ENCODE data around the gene DSPP.

DNA sequence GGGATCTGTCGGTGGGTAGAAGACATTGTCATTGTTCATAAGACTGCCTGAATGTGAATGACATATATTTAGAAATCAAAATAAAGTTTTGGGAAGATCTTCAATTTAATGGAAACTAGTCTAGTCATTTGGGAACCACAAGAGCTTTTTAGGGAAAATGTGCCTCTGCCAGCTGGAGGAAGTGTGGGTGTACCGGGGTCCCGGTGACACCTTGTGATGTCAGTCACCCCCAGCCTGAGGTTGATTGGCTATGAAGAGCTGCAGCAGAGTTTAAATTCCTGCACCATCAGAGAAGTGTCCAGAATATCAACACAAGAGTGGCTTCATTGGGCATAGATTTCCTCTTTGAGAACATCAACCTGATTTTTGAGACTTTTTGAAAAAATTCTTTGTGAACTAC lies 41.7 kb downstream of the DSPP start, which contains the start of gene DMP1:
- TF ChIP-seq, protein P1, sequence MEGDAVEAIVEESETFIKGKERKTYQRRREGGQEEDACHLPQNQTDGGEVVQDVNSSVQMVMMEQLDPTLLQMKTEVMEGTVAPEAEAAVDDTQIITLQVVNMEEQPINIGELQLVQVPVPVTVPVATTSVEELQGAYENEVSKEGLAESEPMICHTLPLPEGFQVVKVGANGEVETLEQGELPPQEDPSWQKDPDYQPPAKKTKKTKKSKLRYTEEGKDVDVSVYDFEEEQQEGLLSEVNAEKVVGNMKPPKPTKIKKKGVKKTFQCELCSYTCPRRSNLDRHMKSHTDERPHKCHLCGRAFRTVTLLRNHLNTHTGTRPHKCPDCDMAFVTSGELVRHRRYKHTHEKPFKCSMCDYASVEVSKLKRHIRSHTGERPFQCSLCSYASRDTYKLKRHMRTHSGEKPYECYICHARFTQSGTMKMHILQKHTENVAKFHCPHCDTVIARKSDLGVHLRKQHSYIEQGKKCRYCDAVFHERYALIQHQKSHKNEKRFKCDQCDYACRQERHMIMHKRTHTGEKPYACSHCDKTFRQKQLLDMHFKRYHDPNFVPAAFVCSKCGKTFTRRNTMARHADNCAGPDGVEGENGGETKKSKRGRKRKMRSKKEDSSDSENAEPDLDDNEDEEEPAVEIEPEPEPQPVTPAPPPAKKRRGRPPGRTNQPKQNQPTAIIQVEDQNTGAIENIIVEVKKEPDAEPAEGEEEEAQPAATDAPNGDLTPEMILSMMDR (IDR thresholded peaks at IDR 0.05), result no peak
- no peak for TF ChIP-seq POLR2A (IDR thresholded peaks at IDR 0.05)
